HUES6 (cell line): ENCODE data around the gene FKBP15.
"Not testable (repeated sequence)": the region's sequence is repeated elsewhere in the genome, so short reads cannot be mapped to it uniquely, and the experiment has no call there.

ENCODE experiments used
- H3K27ac ChIP-seq: 2 replicates; pipeline ENCODE4 v1.7.0; 2013; ENCODE audit warnings: low read depth, mild to moderate bottlenecking, low read length, inconsistent platforms
- H3K27me3 ChIP-seq: 2 replicates; pipeline ENCODE4 v1.6.1; 2013; ENCODE audit warnings: low read length; ENCODE audit not compliant: control insufficient read depth, insufficient read depth
- H3K36me3 ChIP-seq: 2 replicates; pipeline ENCODE4 v1.6.1; 2013; ENCODE audit warnings: low read length; ENCODE audit not compliant: control insufficient read depth, insufficient read depth
- H3K4me1 ChIP-seq: 2 replicates; pipeline ENCODE4 v1.6.1; 2013; ENCODE audit warnings: low read length; ENCODE audit not compliant: control insufficient read depth, insufficient read depth
- H3K4me3 ChIP-seq: 2 replicates; pipeline ENCODE4 v1.5.1; 2013; ENCODE audit warnings: low read depth, low read length
- H3K9ac ChIP-seq: one replicate; pipeline ENCODE4 v1.6.1; 2013; ENCODE audit warnings: mild to moderate bottlenecking, low read length
- H3K9me3 ChIP-seq: 2 replicates; pipeline ENCODE4 v1.6.1; 2013; ENCODE audit warnings: low read depth, low read length; ENCODE audit not compliant: control insufficient read depth, insufficient read depth

Gene FKBP15

DNA sequence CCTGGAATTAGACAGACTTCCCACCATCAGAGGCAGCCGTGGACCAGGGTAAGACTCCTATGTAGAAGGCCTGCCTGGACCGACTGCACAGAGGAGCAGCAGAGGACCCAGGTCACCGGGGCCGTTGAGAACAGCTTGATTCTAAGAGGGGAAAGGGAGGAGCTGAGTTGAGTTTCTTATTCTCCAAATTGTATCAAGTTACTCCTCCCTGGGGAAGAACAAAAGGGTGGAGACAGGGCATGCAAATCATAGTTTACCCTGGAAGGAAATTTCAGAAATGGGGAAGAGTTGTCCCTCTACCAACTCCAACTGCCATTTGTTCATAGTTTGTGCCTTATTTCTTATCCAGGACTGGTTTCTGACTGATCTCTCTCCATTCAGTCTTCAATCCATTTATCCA, 91.2 kb downstream of the FKBP15 start:
- Histone ChIP-seq H3K4me3 (no peak overlapping the region), H3K9me3 (no peaks in the 10 kb centered on the region), H3K27me3 (peaks cover 9% of the 10 kb centered on the region)

DNA sequence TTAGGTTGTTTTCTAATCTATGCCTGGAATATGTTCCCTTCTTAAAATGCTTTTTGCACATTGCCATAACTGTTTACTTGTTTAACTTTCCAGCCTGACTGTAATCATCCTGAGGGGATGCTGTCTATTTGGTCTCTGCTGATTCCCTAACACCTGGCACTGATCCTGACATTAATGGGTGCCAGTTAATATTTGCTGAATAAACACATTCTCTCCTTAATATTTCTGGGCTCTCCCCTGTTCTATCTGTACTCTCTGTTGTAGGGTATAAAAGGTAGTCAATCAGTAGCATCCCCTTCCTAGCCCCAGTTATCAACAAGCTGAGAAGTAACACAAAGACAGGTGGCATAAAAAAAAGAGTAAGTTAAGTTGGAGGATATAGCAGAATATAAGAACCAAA, 91.6 kb downstream of the FKBP15 start:
- no peaks in the 10 kb centered on the region for H3K36me3 ChIP-seq
- H3K9me3 ChIP-seq: no peaks in the 10 kb centered on the region
- H3K4me3 ChIP-seq: no peak overlapping the region
- H3K4me1 ChIP-seq: no peaks in the 10 kb centered on the region
- H3K9ac ChIP-seq: no peak overlapping the region
- peaks cover 9% of the 10 kb centered on the region for H3K27me3 ChIP-seq
- no peak overlapping the region for H3K27ac ChIP-seq

More for the DNA sequence above, 91.2 kb downstream of the FKBP15 start:
- no peaks in the 10 kb centered on the region for H3K4me1 ChIP-seq
- H3K9ac ChIP-seq: no peak overlapping the region
- no peaks in the 10 kb centered on the region for H3K36me3 ChIP-seq
- no peak overlapping the region for H3K27ac ChIP-seq

DNA sequence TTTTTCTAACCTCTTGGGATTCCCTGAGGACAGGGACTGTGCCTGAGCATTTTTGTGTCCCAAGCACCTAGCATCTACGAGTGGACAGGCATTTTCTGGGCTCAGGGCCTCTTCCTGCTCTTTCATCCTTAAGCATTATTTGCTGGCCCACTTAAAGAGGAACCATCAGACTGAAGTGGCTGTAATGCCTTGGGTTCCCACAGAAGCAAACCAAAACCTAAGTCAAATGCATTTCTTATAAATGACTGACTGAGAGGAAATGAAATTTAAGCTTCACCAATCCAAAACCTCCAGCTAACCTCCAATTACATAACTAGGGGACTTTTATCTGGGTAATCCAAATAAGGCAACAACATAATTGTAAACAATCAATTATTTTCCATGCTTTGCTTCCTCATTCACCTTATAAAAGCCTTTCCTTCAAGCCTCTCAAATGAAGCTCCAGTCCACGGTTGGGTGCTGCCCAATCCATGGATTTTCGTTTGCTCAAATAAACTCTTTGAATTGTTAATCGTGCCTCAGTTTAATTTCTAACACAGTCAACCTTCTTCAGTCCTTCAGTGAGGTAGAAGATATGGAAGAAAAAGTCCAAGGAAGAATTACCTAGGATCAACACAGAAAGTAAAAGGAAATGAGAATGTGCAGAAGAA, 95.6 kb downstream of the FKBP15 start:
- Histone ChIP-seq H3K4me1 (no peaks in the 10 kb centered on the region), H3K27me3 (peaks cover 3% of the 10 kb centered on the region; the same call in 1 of the 2 replicates), H3K9me3 (no peaks in the 10 kb centered on the region), H3K27ac (no peak overlapping the region), H3K4me3 (no peak overlapping the region), H3K9ac (no peak overlapping the region), H3K36me3 (no peaks in the 10 kb centered on the region)

DNA sequence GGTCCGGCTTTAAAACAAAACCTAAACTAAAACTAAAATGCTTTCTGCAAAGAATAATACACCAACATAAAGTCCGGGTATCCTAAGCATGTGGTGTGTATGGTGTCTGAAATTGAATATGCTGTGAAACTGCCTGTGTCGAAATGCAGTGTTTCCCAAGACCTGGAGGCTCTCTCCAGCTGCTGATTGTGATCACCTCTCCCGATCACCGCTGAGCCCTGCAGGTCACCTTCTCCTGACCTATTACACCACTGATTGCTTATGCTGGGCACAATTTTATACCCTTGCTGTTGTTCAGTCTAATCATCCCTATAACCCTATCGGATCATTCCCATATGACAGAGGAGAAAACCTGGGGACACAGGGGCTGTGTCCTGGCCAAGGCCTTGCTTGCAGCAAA, 102.2 kb downstream of the FKBP15 start:
- not testable (repeated sequence) for H3K4me3 ChIP-seq, H3K4me1 ChIP-seq, H3K27ac ChIP-seq, H3K36me3 ChIP-seq, H3K9ac ChIP-seq, H3K9me3 ChIP-seq, H3K27me3 ChIP-seq
